Trophoblast cell (in vitro differentiated cells and primary cell): Measurements from ENCODE around the gene SIX1.
A peak's percentile ranks its signal among the peaks of the same experiment; 100 is the strongest.

Experiments used
- DNase-seq, 2 donors: peaks; one replicate each; pipeline ENCODE4 v3.0.0-alpha.2; 2016
- H2AFZ ChIP-seq: 2 replicates; pipeline ENCODE4 v1.6.1; 2013; ENCODE audit warnings: low read length, moderate library complexity, mild to moderate bottlenecking; ENCODE audit not compliant: insufficient read depth, poor library complexity
- H2AK5ac ChIP-seq: 2 replicates; pipeline ENCODE4 v1.6.1; 2013; ENCODE audit warnings: mild to moderate bottlenecking, low read length
- H2BK120ac ChIP-seq: 2 replicates; pipeline ENCODE4 v1.6.1; 2013; ENCODE audit warnings: low read length, mild to moderate bottlenecking, moderate library complexity; ENCODE audit not compliant: insufficient read depth, poor library complexity
- H2BK12ac ChIP-seq: 2 replicates; pipeline ENCODE4 v1.6.1; 2013; ENCODE audit warnings: mild to moderate bottlenecking, low read length, moderate library complexity
- H2BK5ac ChIP-seq: 2 replicates; pipeline ENCODE4 v1.6.1; 2013; ENCODE audit warnings: low read length, low read depth, moderate library complexity, mild to moderate bottlenecking; ENCODE audit not compliant: poor library complexity
- H3K14ac ChIP-seq: 2 replicates; pipeline ENCODE4 v1.6.1; 2013; ENCODE audit warnings: mild to moderate bottlenecking, low read length
- H3K18ac ChIP-seq: 2 replicates; pipeline ENCODE4 v1.6.1; 2013; ENCODE audit warnings: mild to moderate bottlenecking, low read length
- H3K23ac ChIP-seq: 2 replicates; pipeline ENCODE4 v1.6.1; 2013; ENCODE audit warnings: low read length
- H3K27ac ChIP-seq: 2 replicates; pipeline ENCODE4 v1.5.1; 2013; ENCODE audit warnings: low read depth, mild to moderate bottlenecking, inconsistent platforms, low read length, moderate library complexity
- H3K27me3 ChIP-seq: 2 replicates; pipeline ENCODE4 v1.6.1; 2013; ENCODE audit warnings: inconsistent platforms, mild to moderate bottlenecking, low read length, moderate library complexity; ENCODE audit not compliant: insufficient read depth
- H3K36me3 ChIP-seq, 2 experiments: 1 replicate in 1 of 2; 2 replicates in 1 of 2; pipeline ENCODE4 v1.6.1; 2013; ENCODE audit warnings: low read length in 2 of 2, mild to moderate bottlenecking in 2 of 2, moderate library complexity in 1 of 2; ENCODE audit not compliant: insufficient read depth in 2 of 2, control insufficient read depth in 1 of 2
- H3K4ac ChIP-seq: 2 replicates; pipeline ENCODE4 v1.6.1; 2013; ENCODE audit warnings: low read depth, mild to moderate bottlenecking, low read length, moderate library complexity
- H3K4me1 ChIP-seq, 2 experiments: 1 replicate in 1 of 2; 2 replicates in 1 of 2; pipeline ENCODE4 v1.6.1; 2013; ENCODE audit warnings: low read length in 2 of 2, mild to moderate bottlenecking in 2 of 2, moderate library complexity in 1 of 2; ENCODE audit not compliant: insufficient read depth in 2 of 2, control insufficient read depth in 1 of 2
- H3K4me2 ChIP-seq: 2 replicates; pipeline ENCODE4 v1.6.1; 2013; ENCODE audit warnings: inconsistent platforms, mild to moderate bottlenecking, low read length, moderate library complexity
- H3K4me3 ChIP-seq: 2 replicates; pipeline ENCODE4 v1.5.1; 2013; ENCODE audit warnings: mild to moderate bottlenecking, low read depth, low read length, inconsistent platforms
- H3K79me1 ChIP-seq: one replicate; pipeline ENCODE4 v1.6.1; 2013; ENCODE audit warnings: low read length
- H3K79me2 ChIP-seq: 2 replicates; pipeline ENCODE4 v1.6.1; 2013; ENCODE audit warnings: low read length, mild to moderate bottlenecking; ENCODE audit not compliant: control insufficient read depth, insufficient read depth, poor library complexity
- H3K9ac ChIP-seq: 2 replicates; pipeline ENCODE4 v1.6.1; 2013; ENCODE audit warnings: mild to moderate bottlenecking, low read length
- H3K9me3 ChIP-seq: 2 replicates; pipeline ENCODE4 v1.6.1; 2013; ENCODE audit warnings: low read depth, mild to moderate bottlenecking, control low read depth, inconsistent platforms, low read length; ENCODE audit not compliant: insufficient read depth
- H4K12ac ChIP-seq: 2 replicates; pipeline ENCODE4 v1.6.1; 2013; ENCODE audit warnings: low read depth, mild to moderate bottlenecking, low read length, moderate library complexity
- H4K8ac ChIP-seq: 2 replicates; pipeline ENCODE4 v1.6.1; 2013; ENCODE audit warnings: low read depth, mild to moderate bottlenecking, low read length, moderate library complexity
- H4K91ac ChIP-seq: one replicate; pipeline ENCODE4 v1.6.1; 2013; ENCODE audit warnings: low read depth, mild to moderate bottlenecking, low read length, moderate library complexity
- WGBS: extraction: QIAGEN DNeasy Blood & Tissue Kit; methylation state at CpG from one replicate; pipeline ENCODE4 v1.1.7; 2013; ENCODE audit warnings: missing lambda C conversion rate; ENCODE audit not compliant: insufficient read length, insufficient coverage; ENCODE audit errors: extremely low coverage; 5-methylcytosine and 5-hydroxymethylcytosine counted together

SIX1 gene

GRCh38 chr14:60631842-60632241 is 17.4 kb downstream of the SIX1 start:
- Histone ChIP-seq H4K12ac (no peak overlapping the region), H3K27ac (no peak overlapping the region), H3K14ac (no peak overlapping the region), H3K4ac (no peak overlapping the region), H3K4me2 (no peak overlapping the region), H2BK120ac (no peak overlapping the region), H2AFZ (no peak overlapping the region), H3K4me3 (no peak overlapping the region), H3K9ac (no peak overlapping the region), H3K23ac (no peak overlapping the region), H3K9me3 (no peaks in the 10 kb centered on the region), H4K8ac (no peak overlapping the region), H3K27me3 (peaks cover 9% of the 10 kb centered on the region), H3K18ac (no peak overlapping the region), H3K79me2 (no peaks in the 10 kb centered on the region), H2AK5ac (no peak overlapping the region), H3K79me1 (no peaks in the 10 kb centered on the region), H3K36me3 (no peaks in the 10 kb centered on the region), H4K91ac (no peak overlapping the region), H2BK5ac (no peak overlapping the region), H2BK12ac (no peak overlapping the region), H3K4me1 (no peaks in the 10 kb centered on the region)
- peak in 1 of 2 donors; percentile 27 for DNase-seq
- WGBS, result no CpG with 5 or more reads among the region's 2 CpGs

GRCh38 chr14:60630129-60630528 is 19.1 kb downstream of the SIX1 start:
- Histone ChIP-seq H3K27ac (no peak overlapping the region), H3K18ac (no peak overlapping the region), H3K4ac (no peak overlapping the region), H3K14ac (no peak overlapping the region), H2AFZ (no peak overlapping the region), H4K12ac (no peak overlapping the region), H4K8ac (no peak overlapping the region), H3K9ac (no peak overlapping the region), H2BK5ac (no peak overlapping the region), H3K79me1 (no peaks in the 10 kb centered on the region), H3K4me1 (no peaks in the 10 kb centered on the region), H2BK12ac (no peak overlapping the region), H3K79me2 (no peaks in the 10 kb centered on the region), H3K4me3 (no peak overlapping the region), H3K27me3 (no peaks in the 10 kb centered on the region), H2BK120ac (no peak overlapping the region), H2AK5ac (no peak overlapping the region), H3K36me3 (no peaks in the 10 kb centered on the region), H3K4me2 (no peak overlapping the region), H3K9me3 (no peaks in the 10 kb centered on the region), H3K23ac (no peak overlapping the region), H4K91ac (no peak overlapping the region)
- no peak for DNase-seq

DNA sequence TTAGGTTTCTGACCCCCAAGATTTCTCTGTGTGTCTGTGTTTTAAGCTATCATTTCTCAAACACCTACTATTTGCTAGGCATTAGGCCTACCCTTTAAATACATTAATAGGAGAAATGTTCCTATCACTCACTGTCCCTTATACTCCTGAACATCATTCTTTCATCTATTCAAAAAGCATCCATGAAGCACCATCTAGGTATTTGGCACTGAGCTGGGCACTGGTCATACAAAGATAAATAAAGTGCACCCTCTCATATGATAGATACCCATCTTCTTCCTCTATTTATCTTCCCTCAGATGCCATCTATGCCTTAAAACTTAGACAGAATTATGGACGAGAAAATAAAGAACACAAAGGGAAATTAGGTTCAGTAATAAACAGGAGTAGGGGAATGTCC is 20.4 kb downstream of the SIX1 start:
- H4K8ac ChIP-seq, result no peak overlapping the region
- no peaks in the 10 kb centered on the region for H3K27me3 ChIP-seq
- H3K23ac ChIP-seq, result no peak overlapping the region
- H2BK12ac ChIP-seq, result no peak overlapping the region
- no peak overlapping the region for H2AFZ ChIP-seq
- no peak overlapping the region for H3K4me3 ChIP-seq
- H3K9ac ChIP-seq, result no peak overlapping the region
- no peaks in the 10 kb centered on the region for H3K79me2 ChIP-seq
- no peaks in the 10 kb centered on the region for H3K36me3 ChIP-seq
- H3K27ac ChIP-seq, result no peak overlapping the region
- no peak overlapping the region for H2AK5ac ChIP-seq
- H3K18ac ChIP-seq, result no peak overlapping the region
- WGBS, result no CpG with 5 or more reads among the region's 1 CpG
- no peak overlapping the region for H4K12ac ChIP-seq
- no peak overlapping the region for H4K91ac ChIP-seq
- H2BK120ac ChIP-seq, result no peak overlapping the region
- no peaks in the 10 kb centered on the region for H3K4me1 ChIP-seq
- H3K14ac ChIP-seq, result no peak overlapping the region
- H3K9me3 ChIP-seq, result no peaks in the 10 kb centered on the region
- H3K4ac ChIP-seq, result no peak overlapping the region
- no peak overlapping the region for H2BK5ac ChIP-seq
- H3K4me2 ChIP-seq, result no peak overlapping the region
- no peak for DNase-seq
- no peaks in the 10 kb centered on the region for H3K79me1 ChIP-seq

DNA sequence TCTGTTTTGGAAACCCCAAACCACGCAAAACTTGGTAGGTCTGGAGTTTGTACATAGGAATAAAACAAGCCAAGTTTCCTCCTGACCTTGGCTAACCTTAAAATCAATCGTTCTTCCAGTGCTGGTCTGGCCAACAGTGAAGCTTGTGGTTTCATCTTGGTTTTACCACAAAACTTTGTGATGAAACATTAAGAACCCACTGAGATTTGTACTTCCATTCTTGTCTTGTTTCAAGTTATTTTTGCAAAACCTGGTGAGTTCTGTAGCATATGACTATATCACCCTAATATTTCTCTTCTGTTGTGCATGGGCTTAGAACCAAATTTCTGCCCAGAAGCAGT is 26.4 kb downstream of the SIX1 start:
- no peak overlapping the region for H4K12ac ChIP-seq
- H3K9me3 ChIP-seq, result no peaks in the 10 kb centered on the region
- H3K9ac ChIP-seq, result no peak overlapping the region
- H3K23ac ChIP-seq, result no peak overlapping the region
- DNase-seq, result no peak
- H2BK5ac ChIP-seq, result no peak overlapping the region
- H3K36me3 ChIP-seq, result no peaks in the 10 kb centered on the region
- H3K4me3 ChIP-seq, result no peak overlapping the region
- H2AK5ac ChIP-seq, result no peak overlapping the region
- no peak overlapping the region for H3K27ac ChIP-seq
- no peak overlapping the region for H3K4me2 ChIP-seq
- no peaks in the 10 kb centered on the region for H3K4me1 ChIP-seq
- no peak overlapping the region for H3K18ac ChIP-seq
- WGBS, result no CpG with 5 or more reads among the region's 2 CpGs
- no peaks in the 10 kb centered on the region for H3K27me3 ChIP-seq
- H3K79me2 ChIP-seq, result no peaks in the 10 kb centered on the region
- no peak overlapping the region for H4K8ac ChIP-seq
- H3K14ac ChIP-seq, result no peak overlapping the region
- no peak overlapping the region for H3K4ac ChIP-seq
- no peak overlapping the region for H2AFZ ChIP-seq
- H3K79me1 ChIP-seq, result no peaks in the 10 kb centered on the region
- H2BK12ac ChIP-seq, result no peak overlapping the region
- H4K91ac ChIP-seq, result no peak overlapping the region
- no peak overlapping the region for H2BK120ac ChIP-seq
